HepG2 (cell line): ENCODE results near the gene CDCA5. TPM values are rescaled to one million over a fixed set of nuclear protein-coding genes. Genes with fewer than 3 reads are reported as not detected.

Experiments
- EP300 ChIP-seq, 3 experiments: sonication (generic) in 1 of 3; formaldehyde crosslinking in 1 of 3; IDR thresholded peaks; 2 replicates each; pipeline versions ENCODE4 v1.5.1 to v1.6.1; 2011 to 2020; ENCODE audit warnings: low read depth in 2 of 3, low read length in 2 of 3, borderline replicate concordance in 1 of 3, improper control_type of control experiment in 1 of 3, mild to moderate bottlenecking in 1 of 3, missing genetic modification reagents in 1 of 3, moderate library complexity in 1 of 3
- EZH2 ChIP-seq: conservative IDR thresholded peaks from 2 replicates; pipeline ENCODE4 v1.6.1; 2012; ENCODE audit warnings: mild to moderate bottlenecking, low read depth, low read length, moderate library complexity
- KDM2A ChIP-seq: sonication (generic); formaldehyde crosslinking; IDR thresholded peaks from 2 replicates; pipeline ENCODE4 v1.4.0; 2020; ENCODE audit warnings: low read depth, missing genetic modification reagents, borderline replicate concordance
- KMT2A ChIP-seq: sonication (generic); formaldehyde crosslinking; IDR thresholded peaks from 2 replicates; pipeline ENCODE4 v1.4.0; 2020; ENCODE audit warnings: missing genetic modification reagents
- MAFF ChIP-seq: IDR thresholded peaks from 2 replicates; pipeline ENCODE4 v1.6.1; 2011; ENCODE audit warnings: low read depth, low read length, improper control_type of control experiment
- MAX ChIP-seq: IDR thresholded peaks from 2 replicates; pipeline ENCODE4 v1.6.1; 2012; ENCODE audit warnings: inconsistent platforms
- SMARCE1 ChIP-seq: fragments of 450-650 bp; IDR thresholded peaks from 2 replicates; pipeline ENCODE4 v1.6.1; 2017; ENCODE audit warnings: borderline replicate concordance
- SP5 ChIP-seq: IDR thresholded peaks from 2 replicates; pipeline ENCODE4 v1.6.1; 2016; ENCODE audit warnings: low read depth, borderline replicate concordance
- TCF12 ChIP-seq, 2 experiments: fragments of 450-650 bp in 1 of 2; sonication (generic) in 1 of 2; formaldehyde crosslinking in 1 of 2; IDR thresholded peaks; 2 replicates each; pipeline versions ENCODE4 v1.6.1 to v1.8.0; 2017 to 2022; ENCODE audit warnings: antibody characterized with exemption in 1 of 2, mild to moderate bottlenecking in 1 of 2, missing genetic modification reagents in 1 of 2, moderate library complexity in 1 of 2
- TOE1 ChIP-seq: sonication (generic); formaldehyde crosslinking; IDR thresholded peaks from 2 replicates; pipeline ENCODE4 v1.4.0; 2020; ENCODE audit warnings: mild to moderate bottlenecking, missing genetic modification reagents
- ZBTB40 ChIP-seq, 2 experiments: fragments of 450-650 bp in 1 of 2; sonication (generic) in 1 of 2; formaldehyde crosslinking in 1 of 2; IDR thresholded peaks; 2 replicates each; pipeline versions ENCODE4 v1.6.1 to v1.8.0; 2016 to 2022; ENCODE audit warnings: antibody characterized with exemption in 1 of 2, mild to moderate bottlenecking in 1 of 2, missing genetic modification reagents in 1 of 2
- ZC3H4 ChIP-seq: sonication (generic); formaldehyde crosslinking; IDR thresholded peaks from 2 replicates; pipeline ENCODE4 v1.4.0; 2020; ENCODE audit warnings: missing genetic modification reagents, borderline replicate concordance
- ZNF224 ChIP-seq: sonication (generic); formaldehyde crosslinking; IDR thresholded peaks from 2 replicates; pipeline ENCODE4 v1.5.0; 2020; ENCODE audit warnings: mild to moderate bottlenecking, missing genetic modification reagents
- ZNF510 ChIP-seq: sonication (generic); formaldehyde crosslinking; IDR thresholded peaks from 2 replicates; pipeline ENCODE4 v1.4.0; 2020; ENCODE audit warnings: low read depth, mild to moderate bottlenecking, missing genetic modification reagents
- ZNF580 ChIP-seq: IDR thresholded peaks from 2 replicates; pipeline ENCODE4 v1.6.1; 2016; ENCODE audit warnings: low read depth, borderline replicate concordance
- ZNF724P ChIP-seq: sonication (generic); formaldehyde crosslinking; IDR thresholded peaks from 2 replicates; pipeline ENCODE4 v1.8.0; 2022; ENCODE audit warnings: missing genetic modification reagents, borderline replicate concordance
- polyA plus RNA-seq, 8 experiments: library from polyadenylated mRNA; depleted of rRNA in 3 of 8; stranded (reverse) in 7 of 8; unstranded in 1 of 8; fragments of >200 nt; fragmentation: Illumina TruSeq in 4 of 8; extraction: Trizol in 4 of 8; gene quantifications; 2 replicates each; pipeline versions ENCODE4 v1.2.1 to v1.2.3, GENCODE V29; 2011 to 2016; ENCODE audit warnings: low read depth in 4 of 8, missing spikeins in 1 of 8, mixed read lengths in 1 of 8; ENCODE audit not compliant: insufficient read depth in 1 of 8
- total RNA-seq, 5 experiments: library from RNA; depleted of rRNA; stranded (reverse); fragments of >200 nt; fragmentation: Illumina TruSeq; extraction: Trizol; gene quantifications; 2 replicates each; pipeline ENCODE4 v1.2.3, GENCODE V29; 2016; ENCODE audit warnings: low read depth in 1 of 5

The CDCA5 gene
- total and polyA plus RNA-seq, 2 of the 13 experiments (the other 11 are each of a cell fraction or from before 2014, with no cell fraction given) = 13.5 to 50.6 TPM

GRCh38 chr11:65112546-65113360 lies 28.9 kb upstream of the CDCA5 start (continued):
- TF ChIP-seq MAX (peak; percentile 53), ZBTB40 (IDR thresholded peaks at IDR 0.05) (no peak), ZBTB40 (CRISPR knock-in tag; IDR thresholded peaks at IDR 0.05) (no peak), EZH2 (no peak), TCF12 (IDR thresholded peaks at IDR 0.05) (no peak), TCF12 (CRISPR knock-in tag; IDR thresholded peaks at IDR 0.05) (0 out of 2 replicates have a peak, but pooled peaks have one; percentile 66), ZNF580 (CRISPR knock-in tag) (peak; percentile 74; the same call in 1 of the 2 replicates), EP300 (IDR thresholded peaks at IDR 0.05; ENCODE audit: low read depth in 2 of 2, low read length in 2 of 2) (no peak), EP300 (CRISPR knock-in tag; IDR thresholded peaks at IDR 0.05; ENCODE audit: borderline replicate concordance) (no peak), ZC3H4 (CRISPR knock-in tag) (no peak), MAFF (no peak), TOE1 (no peak), KMT2A (CRISPR knock-in tag) (no peak; the same call in 1 of the 2 replicates), ZNF224 (CRISPR knock-in tag) (0 out of 2 replicates have a peak, but pooled peaks have one; percentile 25), ZNF724P (no peak), KDM2A (CRISPR knock-in tag) (peak; percentile 98), ZNF510 (no peak), SMARCE1 (no peak), SP5 (CRISPR knock-in tag) (peak; percentile 29; the same call in 1 of the 2 replicates)
